GOT3 (cell line): ENCODE measurements around the gene CIC.

Experiments used
- DNase-seq: peaks from one replicate; lab custom pipeline; 2025; ENCODE audit warnings: mixed read lengths; lab: John Stamatoyannopoulos, UW

Gene CIC

DNA sequence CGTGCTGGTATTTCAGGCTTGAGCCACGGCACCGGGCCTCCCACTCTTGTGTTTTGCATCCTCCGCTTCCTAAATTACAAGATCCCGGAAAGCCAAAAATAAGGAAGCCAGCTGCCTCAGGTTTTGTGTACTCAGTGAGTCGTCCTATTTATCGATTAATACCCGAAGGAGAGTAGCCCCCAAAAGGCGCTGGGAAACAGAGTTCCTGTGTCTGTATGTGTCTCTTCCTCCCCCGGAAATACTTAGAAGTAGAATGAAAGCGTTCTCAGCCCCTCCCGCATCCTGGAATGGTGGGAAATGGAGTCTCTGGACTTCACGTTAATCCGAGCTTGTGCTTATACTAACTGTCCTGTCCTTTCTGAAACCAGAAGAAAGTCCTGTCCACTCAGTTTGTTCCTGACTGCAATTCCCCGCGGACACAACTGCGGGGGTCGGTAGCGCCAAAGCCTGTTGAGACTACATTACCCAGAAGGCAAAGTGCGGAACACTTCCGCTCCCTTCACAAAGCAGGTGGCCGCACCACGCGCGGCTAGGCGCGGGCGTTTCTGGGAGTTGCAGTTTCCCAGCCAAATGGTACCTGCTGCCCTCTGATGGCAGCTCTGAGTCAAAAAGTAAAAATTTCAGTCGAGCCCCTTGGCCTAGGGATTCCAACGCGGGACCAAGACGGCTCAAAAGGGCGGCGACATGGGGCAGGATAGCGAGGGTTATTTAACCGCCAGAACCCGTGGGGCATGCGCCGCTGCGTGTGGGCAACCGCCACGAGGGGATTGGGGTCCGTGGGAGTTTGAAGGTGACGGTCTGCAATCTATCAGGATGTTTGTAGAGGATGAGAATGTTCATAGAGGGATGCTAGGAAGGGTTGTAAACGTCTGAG lies 24.5 kb upstream of the CIC start:
- peak; percentile 72 for DNase-seq

GRCh38 chr19:42245231-42245630 lies 23.8 kb upstream of the CIC start:
- DNase-seq, result no peak

DNA sequence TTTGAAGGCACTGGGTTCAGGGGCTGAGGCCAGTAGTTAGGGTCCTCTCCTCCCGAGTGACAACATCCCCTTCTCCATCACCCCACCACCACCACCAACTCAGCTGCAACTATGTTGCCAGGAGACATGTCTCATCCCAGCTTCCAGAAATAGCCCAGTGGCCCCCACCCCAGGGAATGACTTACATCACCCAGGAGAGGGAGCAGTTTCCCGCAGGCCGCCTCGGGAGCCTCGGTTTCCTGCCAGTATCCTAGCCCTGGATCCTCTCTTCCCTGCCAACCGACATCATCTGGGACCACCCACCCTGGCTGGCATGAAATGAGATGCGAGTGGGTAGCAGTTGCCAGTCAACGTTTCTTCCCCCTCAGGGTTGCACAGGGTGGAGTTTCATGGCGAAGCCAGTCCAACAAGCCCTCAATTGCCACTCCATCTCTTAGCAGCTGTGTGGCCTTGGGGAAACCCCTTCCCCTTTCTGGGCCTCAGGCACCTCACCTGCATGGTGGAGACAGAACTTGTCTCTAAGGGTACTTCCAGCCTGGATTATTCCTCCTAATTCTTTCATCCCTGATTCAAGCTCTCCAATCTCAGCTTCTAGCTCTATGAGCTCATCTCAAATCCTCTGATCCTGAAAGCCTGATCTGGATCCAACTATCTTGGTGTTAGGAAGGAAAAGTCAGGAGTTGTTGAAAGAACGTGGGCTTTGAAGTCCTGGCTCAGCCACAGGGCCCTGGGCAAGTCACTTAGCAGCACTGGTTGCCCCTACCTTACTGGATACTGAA lies 22.7 kb upstream of the CIC start:
- no peak for DNase-seq

- no peak for DNase-seq
Observed at GRCh38 chr19:42246922-42247639, 22.0 kb upstream of the CIC start.

- no peak for DNase-seq
Observed at GRCh38 chr19:42247640-42248199, 21.3 kb upstream of the CIC start.

GRCh38 chr19:42248270-42249148 lies 20.5 kb upstream of the CIC start:
- DNase-seq, result no peak

DNA sequence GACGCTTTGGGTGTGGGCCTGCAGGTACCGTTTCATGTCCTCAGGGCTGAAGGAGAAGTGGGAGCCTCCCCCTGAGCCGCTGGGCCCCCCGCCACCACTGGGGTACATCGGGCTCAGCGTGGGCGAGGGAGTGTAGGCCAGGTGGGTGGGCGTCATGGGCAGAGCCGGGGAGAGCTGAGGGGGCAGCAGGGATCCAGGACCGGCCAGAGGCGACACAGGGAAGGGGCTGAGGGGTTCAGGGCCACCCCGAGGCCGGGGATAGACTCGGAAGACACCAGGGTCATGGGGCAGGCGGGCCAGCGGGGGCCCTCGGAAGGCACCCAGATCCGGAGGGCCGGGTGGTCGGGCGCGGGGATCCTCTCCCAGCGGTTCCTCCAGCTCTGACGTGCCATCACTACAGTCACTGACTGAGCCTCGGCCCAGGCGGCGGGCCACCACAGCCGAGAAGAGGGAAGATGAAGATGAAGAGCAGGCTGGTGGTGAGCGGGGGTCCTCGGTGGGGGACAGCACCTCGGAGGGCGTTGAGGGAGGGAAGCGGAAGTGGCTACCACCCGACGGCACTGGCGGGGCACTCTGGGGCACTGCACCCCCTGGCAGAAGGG lies 19.8 kb upstream of the CIC start:
- no peak for DNase-seq

DNA sequence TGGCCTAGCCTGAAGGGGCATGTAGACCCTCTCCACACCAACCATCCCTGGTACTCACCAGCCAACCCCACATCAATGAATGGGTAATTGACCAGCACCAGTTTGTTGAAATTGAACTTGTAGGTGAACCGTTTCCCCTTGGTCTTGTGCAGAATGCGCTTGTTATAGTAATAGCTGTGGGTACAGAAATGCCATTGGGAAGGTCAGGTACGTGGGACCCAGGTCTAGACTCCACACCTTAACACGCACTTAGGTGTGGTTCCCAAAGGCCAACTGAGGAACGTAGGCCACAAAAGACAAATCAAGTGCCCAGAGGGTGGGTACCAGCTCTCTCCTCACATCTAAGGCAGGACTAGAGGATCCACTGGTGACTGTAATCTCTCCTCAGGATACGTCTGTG lies 19.3 kb upstream of the CIC start:
- DNase-seq, result no peak

DNA sequence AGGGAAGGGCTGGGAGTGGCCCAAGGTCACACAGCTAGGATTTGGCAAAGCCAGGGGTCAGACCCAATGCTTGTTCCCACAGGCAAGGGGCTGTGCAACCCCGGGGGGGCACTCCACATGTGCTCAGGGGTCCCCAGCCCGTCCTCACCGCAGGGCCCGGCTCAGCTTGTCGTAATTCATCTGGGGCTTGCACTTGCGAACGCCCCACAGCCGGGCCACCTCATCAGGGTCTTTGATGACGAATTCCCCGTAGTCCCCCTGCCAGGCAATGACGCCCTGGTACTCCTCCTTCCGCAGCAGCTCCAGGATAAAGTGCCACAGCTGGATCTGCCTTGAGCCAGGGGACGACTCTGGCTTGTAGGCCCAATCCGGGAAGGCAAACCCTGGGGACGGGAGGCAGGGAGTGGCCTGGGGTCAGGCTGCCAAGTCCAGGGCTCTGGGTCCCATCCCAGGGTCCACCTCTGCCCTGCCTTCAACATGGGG lies 18.8 kb upstream of the CIC start:
- no peak for DNase-seq

GRCh38 chr19:42250666-42251531 lies 18.2 kb upstream of the CIC start:
- no peak for DNase-seq

- no peak for DNase-seq
Observed at GRCh38 chr19:42251572-42252358, 17.3 kb upstream of the CIC start.

GRCh38 chr19:42252365-42253244 lies 16.4 kb upstream of the CIC start:
- DNase-seq, result no peak

DNA sequence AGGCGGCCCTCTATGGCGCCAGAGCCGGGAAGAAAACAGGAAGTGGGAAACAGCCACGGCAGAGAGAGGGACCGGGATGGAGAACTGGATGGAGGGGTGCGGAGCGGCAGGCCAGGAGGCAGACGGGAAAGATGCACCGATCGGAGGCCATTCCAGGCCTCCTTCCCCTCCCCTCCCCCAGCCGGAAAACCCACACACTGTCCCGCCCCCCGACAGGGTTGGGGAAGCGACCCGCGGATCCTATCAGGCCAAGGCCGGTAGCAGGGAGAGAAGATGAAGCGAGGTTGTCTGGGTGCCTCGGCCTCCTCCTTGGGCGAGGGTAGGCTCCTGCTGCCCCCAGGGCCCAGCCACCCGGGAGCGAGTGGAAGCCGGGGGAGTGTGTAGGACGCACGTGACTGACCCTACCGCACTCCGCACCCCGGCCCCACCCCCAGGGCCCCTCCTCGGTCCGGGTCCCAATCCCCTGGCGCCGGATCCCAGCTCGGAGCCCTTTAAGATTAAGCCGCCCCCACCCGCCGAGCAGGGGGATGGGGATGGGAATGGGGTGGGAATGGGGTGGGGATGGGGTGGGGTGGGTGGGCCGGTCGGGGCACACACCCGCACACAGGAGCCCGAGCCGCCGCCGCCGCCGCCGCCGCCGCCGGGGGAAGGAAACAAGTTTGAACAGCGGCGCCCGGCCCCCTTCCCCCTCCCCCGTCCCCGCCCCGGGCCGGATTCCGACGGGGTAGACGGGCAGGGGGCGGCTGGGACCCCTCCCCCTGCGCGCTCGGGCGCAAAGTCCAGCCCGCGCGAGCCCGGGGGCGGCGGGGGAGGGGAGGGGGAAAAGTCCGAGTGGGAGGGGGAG lies 15.6 kb upstream of the CIC start:
- no peak for DNase-seq

- DNase-seq, result no peak
Observed at GRCh38 chr19:42254089-42254849, 14.8 kb upstream of the CIC start.

GRCh38 chr19:42254850-42255765 lies 13.9 kb upstream of the CIC start, which contains the start of gene ERF:
Gene ERF, minus strand, starts transcription at chr19:42255128. Its CDS starts 129 bp downstream, at chr19:42254999.
- DNase-seq, result peak; percentile 66
